CD4-positive, alpha-beta T cell treated with Interleukin-17A for 4 hours (primary cell): Measurements from ENCODE around the gene TNFRSF12A.

ENCODE experiments used
- DNase-seq: peaks from one replicate; pipeline ENCODE4 v3.0.0-alpha.2; 2020; ENCODE audit warnings: mixed read lengths

The TNFRSF12A gene

DNA sequence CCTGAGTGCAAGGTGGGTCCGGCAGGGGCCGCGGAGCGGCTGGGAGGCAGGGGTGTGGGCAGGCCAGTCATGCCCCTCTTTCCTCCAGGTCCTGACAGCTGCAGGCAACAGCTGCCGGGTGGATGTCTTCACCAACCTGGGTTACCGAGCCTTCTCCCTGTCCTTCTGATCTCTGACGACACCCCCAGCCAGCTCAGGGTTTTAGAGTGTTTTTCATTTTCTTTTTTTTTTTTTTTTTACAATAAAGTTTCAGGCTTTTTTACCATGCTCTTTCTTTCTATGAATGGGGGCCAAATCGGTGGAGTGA, 7.3 kb downstream of the TNFRSF12A start:
- DNase-seq: no peak

DNA sequence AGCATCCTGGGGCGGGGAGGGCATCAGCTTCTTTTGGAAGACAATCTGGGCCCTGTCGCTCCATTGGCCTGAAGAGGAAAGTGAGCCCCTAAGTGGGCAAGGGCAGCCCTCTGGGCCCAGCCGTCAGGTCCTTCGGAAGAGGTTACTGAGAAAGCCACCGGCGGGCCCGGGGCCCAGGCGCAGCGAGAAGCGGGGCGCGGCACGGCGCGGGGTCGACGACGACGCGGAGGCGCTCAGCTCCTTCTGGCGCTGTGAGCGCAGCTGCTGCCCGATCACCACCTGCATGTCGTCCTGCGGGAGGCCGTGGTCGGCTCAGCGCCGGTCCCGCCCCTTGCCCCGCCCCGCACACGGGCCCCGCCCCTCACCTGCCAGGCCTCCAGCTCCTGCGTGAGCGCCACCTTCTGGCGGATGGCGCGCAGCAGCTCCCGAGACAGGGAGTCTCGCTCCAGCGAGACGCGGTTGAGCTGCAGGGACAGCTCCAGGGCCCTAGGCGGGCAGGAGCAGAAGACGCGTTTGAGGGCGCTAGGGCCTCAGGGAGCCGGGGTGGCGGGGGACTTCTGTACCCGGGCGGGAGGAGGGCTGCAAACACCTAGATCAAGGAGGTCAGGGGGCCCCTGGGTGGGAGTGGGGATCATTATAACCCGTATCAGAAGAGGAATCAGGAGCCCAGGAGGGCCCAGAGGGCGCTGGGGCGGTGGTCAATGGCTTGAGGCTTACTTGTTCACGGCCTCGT, 8.0 kb downstream of the TNFRSF12A start:
- DNase-seq: peak; percentile 96

DNA sequence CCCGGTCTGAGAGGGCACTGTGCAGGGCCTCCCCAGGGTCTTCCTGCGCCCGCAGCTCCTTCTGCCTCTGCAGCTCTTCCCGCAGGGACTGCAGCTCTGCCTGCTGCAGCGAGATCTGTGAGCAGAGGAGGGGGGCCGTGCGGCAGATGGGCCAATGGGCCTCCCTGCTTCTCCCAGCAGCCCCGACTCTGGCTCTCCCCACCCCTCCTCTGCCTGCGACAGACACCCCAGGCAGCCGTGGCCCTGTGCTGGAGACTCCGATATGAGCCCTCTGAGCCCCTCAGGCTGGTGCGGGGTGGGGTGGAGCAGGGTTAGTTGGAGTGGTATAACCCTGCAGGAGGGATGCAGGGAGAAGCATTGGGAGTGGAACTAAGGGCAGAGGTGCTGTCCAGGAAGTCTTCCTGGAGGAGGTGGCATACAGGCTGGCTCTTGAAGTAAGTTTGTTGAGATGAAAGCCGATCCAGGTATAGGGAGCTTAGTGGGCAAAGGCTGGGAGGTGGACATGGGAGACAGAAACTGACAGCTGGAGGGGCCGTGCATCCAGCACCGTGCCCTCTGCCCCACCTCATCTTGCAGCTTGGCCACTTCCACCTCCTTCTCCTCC, 8.7 kb downstream of the TNFRSF12A start:
- no peak for DNase-seq

DNA sequence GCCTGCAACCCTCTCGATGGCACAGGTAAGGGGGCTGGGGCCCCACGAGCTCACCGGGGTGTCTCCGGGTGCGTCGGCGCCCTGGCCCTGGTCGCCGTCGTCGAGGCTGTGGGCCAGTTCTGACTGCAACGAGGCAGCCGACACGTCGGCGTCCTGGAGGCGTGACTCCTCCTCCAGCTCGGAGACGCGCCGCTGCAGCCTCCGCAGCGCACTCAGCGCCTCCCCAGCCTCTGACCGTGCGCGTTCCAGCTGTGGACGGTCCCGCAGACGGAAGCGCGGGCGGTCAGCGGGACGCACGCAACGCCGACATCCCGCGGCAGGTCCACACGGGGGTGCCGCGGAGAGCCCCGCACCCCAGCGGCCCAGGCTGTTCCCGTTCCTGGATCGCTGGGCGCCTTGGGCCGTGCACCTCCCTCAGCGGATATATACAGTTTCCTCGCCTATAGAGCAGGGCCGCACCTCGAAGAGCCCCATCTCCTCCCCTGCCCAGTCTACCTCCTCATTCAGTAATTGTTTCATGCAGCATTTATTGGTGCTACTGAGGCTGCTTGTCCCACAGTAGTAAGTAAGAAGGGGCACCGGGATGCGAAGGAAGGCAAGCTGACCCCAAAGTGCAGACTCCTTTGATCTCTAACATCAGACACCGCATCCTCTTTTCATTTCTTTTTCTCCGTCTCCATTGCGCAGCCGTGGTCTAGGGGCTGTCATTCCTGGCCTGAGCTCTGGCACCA, 9.5 kb downstream of the TNFRSF12A start:
- DNase-seq: peak; percentile 56

DNA sequence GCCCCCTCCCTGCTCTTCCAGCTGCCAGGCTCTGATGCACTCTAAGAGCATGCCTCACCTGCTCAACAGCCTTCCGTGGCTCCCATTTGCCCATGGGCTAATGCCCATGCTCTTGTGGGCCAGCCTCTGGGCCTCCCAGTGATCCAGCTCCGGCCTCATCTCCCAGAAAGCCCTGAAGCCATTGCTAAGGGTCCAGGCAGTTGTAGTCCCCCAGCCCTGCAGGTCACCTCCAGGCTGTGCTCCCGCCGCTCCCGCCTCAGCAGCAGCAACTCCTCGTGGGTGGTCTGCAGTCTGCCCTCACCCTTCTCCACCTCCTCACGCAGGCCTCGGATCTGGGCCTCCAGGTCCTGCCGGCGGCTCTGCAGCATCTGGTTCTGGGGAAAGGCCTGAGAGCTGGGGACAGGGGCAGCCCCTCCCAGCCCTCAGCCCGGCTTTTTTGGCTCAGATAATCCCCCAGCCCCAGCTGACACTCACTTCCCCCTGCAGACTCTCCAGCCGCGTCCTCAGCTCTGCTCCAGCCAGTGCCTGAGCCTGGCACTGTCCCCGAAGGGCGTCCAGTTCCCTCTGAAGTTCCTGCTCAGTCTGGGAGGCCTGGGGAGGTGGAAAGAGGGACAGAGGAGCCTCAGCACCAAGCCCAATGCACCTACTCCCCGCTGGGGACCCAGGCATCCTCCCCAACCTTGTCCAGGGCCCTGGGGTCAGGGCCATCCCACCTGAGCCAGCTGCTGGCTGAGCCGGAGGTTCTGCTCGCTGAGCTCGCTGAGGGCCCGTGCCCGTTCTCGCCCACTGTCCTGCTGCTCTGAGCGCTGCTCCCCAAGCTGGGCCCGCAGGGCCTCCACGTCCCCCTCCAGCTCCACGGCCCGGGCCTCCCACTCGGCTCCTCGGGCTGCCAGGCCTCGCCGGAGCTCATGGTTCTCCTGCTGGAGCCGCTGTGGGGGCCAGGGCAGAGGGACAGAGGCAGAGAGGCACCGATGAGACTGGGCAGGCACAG, 10.3 kb downstream of the TNFRSF12A start:
- no peak for DNase-seq

DNA sequence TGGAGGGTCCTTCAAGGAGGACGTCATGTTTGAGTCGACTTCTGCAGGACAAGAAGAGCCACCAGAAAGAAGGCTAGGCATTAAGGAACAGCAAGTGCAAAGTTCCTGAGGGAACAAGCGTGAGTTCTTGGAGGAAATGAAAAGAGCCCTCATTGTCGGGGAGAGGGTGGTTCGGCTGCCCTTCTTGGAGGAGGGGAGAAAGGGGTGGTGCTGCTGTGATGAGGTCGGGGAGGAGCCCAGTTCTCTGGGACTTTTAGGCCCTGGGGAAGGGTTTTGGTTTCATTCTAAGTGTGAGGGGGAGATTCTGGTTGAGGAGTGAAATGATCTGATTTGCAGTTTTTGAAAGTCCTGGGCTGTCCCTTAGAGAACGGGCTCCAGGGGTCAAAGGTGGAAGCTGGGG, 12.5 kb downstream of the TNFRSF12A start:
- no peak for DNase-seq

DNA sequence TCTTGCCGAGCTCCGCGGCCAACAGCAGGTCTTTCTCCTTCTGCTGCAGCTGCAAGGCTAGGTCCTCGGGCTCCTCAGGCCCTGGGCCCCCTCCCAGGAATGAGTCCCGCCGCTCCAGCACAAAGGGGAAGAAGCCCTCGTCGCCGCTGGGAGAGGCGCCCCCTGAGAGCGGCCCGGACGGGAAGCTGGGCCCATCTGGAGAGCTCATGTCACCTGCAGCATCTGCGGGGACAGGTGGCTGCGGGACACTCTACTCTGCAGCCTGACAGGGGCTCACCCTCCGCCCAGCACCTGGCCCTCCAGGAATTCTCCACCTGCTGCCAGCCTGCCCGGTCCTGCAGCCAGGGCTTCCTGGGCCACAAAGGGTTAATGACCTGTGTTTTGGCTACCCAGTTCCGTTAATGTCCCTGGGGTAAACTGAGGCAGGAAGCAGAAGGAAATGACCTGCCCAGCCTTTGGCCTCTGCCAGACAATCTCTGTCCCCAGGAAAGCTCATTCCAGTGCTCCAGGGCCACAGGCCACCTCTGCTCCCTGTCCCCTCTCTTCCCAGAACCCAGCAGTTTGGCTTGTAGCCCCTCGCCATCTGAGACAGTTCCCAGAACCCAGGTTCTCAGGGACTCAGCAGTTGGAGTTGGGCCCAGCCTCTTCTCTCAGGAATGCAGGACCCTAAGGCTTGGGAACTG, 15.3 kb downstream of the TNFRSF12A start:
- DNase-seq: no peak

DNA sequence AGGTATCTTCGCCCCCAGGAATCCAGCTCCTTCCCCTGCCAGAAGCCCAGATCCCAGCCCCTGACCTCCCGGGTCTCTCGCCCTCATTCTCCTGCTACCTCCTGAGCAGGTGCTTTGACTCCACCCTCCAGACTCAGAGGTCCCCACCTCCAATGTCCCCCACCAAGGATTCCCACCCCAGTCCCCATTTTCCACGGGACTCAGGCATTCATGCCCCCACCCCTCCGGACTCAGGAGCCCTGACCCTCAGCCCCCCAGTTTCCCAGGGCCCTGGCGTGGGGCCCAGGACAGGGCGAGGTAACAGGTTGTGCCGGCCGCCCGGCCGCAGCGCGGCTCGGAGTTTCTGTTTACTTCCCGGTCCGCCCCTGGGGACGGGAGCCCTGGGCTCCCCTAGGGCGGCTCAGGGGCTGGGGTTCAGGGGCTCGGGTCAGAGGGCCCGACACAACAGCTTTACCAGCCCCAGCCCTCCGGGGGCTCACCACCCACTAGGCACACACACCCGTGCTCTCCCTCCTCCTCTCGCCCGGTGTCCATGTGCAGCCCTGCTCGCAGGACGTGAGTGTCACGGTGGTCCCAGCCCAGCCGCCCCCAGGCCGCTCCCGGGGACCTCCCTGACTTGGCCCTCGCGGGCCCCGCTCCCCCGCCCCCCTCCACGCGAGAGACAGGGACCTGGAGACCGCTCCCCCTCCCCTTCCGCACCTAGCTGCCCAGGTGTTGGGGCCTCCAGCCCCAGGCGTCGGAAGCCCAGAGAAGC, 16.0 kb downstream of the TNFRSF12A start:
- no peak for DNase-seq

DNA sequence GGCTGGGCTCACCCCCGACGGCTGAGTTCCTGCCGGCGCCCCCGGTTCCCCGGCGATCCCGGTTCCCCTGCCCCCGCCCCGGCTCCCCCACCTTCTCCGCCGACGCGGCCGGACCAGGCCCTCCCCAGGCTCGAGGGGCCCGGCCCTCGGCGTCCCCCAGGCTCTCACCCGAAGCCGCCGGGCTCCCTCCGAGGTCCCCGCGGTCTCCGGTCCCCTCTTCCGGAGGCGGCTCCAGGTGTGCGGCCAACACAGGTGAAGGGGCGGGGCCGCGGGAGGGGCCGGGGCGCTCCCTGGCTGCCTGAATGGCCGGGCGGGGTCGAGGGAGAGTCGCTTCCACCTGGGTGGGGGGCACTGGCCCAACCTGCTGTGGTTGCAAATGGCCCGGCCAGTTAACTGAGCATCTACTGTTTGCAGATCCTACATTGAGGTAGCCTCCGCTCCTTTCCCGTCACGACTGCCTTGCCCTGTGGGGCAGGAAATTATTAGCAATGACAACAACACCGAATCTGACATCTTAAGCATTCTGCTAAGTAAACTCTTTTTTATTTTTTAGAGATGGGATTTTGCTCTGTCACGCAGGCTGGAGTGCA, 16.7 kb downstream of the TNFRSF12A start, which contains the start of gene BICDL2:
Gene BICDL2, minus strand, starts transcription at position 219 of the 590 bp plus-strand sequence. CDS start 1,448 bp downstream, outside the sequence.
- DNase-seq: no peak

DNA sequence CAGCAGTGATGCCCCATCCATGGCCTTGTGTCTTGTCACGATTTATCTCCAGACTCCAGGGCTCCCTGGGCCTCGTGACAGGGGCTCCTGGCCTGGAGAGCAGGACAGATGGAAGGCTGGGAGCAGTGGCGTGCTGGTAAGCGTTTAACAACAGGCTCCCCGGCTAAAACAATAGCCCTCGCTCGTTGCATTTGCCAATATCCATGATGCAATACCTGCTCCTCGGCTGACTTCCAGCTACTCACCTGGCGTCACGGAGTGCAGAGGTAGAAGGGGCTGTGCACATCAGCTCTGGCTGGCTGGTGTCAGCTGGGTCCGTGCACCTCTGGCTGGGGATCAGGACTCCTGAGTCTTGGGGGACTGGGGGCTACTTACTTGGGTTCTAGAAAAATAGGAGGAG, 18.1 kb downstream of the TNFRSF12A start:
- DNase-seq: no peak

DNA sequence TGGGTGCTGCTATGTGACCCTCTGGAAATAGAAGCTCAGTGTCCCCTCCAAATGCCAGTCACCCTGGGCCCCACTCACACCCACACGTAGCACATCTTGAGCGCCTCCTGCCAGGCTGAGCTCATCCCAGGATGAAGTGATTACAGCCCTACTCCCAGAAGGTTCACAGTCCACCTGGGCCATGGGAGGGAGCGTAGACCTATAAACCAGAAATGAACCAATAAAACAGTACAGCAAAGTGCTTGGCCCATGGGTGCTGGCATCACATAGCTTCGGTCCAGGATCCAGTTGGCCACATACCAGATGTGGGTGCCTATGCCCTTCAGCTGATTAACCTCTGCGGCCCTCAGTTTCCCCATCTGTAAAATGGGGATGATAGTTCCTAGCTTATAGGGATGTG, 18.7 kb downstream of the TNFRSF12A start:
- DNase-seq: no peak

DNA sequence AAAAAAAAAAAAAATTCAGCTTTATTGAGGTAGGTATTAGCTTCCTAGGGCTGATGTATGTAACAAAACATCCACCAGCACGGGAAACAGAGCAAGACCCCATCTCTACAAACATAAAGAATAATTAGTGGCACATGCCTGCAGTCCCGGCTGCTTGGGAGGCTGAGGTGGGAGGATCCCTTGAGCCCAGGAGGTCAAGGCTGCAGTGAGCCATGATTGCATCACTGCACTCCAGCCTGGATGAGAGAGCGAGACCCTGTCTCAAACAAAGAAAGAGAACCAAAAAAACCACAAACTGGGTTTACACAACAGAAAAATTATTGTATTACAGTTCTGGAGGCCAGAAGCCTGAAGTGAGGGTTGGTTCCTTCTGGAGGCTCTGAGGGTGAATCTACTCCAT, 22.2 kb downstream of the TNFRSF12A start:
- no peak for DNase-seq

DNA sequence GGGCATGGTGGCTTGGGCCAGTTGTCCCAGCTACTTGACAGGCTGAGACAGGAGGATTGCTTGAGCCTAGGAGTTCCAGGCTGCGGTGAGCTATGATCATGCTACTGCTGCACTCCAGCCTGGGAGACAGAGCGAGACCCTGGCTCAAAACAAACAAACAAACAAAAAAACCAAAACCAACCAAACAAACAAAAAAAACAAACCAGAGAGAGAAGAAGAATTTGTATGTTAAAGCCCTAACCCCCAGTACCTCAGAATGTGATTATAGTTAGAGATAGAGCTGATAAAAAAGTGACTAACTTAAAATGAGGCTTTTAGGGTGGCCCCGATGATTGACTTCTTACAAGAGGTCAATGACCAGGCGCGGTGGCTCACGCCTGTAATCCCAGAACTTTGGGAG, 24.5 kb downstream of the TNFRSF12A start:
- no peak for DNase-seq

DNA sequence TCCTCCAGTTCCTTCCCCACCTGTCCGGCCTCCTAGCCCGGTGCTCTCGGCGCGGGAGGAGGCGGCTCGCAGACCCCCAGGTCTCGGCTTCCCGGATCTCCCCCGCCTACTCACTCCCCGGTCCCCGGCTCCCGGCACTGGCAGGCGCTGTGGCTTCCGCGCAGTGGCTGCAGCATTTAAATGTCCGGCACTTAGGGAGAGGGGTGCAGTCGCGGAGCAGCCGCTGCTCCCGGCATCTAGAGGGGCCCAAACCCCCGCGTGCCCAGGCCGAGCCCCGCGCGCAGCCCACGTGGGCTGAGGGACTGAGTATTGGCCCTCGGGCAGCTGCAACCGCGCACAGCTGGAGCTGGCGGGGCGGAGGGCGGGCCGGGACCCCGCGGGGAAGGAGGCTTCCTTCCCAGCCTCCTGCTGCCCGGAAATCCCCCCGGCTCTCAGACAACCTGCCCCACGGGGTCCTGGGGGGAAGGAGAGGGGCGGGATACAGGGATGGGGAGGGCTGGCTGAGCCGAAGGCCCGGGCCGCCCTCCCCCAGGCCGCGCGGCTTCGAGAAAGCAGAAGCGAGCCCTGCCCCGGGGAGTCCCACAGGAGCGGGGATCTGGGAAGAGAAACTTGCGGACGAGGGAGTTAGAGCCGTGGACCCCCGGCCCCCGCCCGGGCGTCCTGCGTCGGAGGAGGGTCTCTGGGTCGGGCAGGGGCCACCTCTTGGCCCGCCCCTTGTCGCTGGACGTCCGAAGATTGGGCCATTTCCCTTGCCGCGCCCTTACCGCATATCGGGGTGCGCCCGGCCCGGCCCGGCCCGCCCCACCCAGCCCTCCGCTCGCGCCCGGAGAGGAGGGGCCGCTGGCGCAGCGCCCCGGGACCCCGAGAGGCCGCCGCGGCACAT, 25.8 kb downstream of the TNFRSF12A start, which contains the start of gene MMP25:
Gene MMP25, plus strand, starts transcription at position 804 of the 883 bp plus-strand sequence. CDS start 357 bp downstream, outside the sequence.
- no peak for DNase-seq

DNA sequence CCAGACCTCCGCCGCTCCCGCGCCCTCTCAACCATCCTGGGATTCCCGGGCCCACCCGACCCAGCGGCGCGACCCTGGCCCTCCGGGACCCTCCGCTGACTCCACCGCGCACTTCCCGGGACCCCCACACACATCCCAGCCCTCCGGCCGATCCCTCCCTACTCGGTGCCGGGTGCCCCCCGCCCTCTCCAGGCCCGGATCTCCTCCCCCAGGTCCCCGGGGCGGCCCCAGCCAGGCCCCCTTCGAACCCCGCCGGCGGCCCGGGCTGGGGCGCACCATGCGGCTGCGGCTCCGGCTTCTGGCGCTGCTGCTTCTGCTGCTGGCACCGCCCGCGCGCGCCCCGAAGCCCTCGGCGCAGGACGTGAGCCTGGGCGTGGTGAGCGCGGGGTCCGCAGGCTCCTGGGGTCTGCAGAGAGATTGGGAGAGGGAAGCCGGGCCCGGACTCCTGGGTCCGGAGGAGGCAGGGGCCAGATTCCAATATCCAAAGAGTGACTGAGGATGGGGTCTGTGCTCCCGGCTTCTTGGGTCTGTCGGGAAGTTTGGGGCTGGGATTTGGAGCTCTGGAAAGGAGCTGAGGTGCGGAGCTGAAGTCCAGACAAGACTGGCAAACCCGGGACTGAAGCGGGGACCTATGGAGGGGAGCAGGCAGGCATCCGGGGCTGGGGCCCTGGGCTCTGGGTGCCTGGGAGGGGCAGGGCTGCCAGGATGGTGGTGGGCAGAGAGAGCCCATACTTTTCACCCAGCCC, 26.6 kb downstream of the TNFRSF12A start:
- peak; percentile 30 for DNase-seq

DNA sequence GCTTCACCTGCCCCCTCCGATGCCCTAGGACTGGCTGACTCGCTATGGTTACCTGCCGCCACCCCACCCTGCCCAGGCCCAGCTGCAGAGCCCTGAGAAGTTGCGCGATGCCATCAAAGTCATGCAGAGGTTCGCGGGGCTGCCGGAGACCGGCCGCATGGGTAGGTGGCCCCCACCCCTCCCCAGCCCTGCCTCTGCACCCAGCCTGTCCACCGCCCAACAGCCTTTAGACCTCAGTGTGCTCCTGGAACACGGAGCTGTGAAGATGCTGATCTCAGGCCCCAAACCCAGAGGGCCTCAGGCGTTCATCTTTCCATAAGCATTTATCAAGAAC, 27.2 kb downstream of the TNFRSF12A start:
- DNase-seq: no peak

DNA sequence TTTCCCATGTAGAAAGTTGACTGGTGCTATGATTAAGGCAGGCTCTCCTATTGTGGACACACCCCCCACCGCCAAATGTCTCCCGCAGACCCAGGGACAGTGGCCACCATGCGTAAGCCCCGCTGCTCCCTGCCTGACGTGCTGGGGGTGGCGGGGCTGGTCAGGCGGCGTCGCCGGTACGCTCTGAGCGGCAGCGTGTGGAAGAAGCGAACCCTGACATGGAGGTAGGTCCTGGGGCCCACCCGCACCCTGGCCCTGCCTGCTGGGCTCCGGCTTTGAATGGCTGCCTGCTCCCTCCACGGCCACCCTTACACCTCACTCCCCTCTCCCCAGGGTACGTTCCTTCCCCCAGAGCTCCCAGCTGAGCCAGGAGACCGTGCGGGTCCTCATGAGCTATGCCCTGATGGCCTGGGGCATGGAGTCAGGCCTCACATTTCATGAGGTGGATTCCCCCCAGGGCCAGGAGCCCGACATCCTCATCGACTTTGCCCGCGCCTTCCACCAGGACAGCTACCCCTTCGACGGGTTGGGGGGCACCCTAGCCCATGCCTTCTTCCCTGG, 29.8 kb downstream of the TNFRSF12A start:
- no peak for DNase-seq

DNA sequence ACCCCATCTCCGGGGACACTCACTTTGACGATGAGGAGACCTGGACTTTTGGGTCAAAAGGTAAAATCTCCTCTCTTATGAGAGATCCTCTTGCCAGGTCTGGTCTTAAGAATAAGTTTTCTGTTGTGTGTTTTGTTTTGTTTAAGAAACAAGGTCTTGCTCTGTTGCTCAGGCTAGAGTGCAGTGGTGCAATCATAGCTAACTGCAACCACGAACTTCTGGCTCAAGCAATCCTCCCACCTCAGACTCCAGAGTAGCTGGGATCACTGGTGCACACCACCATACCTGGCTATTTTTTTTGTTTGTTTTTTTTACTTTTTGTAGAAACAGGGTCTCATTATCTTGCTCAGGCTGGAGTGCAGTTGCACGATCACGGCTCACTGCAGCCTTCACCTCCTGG, 30.3 kb downstream of the TNFRSF12A start:
- no peak for DNase-seq

DNA sequence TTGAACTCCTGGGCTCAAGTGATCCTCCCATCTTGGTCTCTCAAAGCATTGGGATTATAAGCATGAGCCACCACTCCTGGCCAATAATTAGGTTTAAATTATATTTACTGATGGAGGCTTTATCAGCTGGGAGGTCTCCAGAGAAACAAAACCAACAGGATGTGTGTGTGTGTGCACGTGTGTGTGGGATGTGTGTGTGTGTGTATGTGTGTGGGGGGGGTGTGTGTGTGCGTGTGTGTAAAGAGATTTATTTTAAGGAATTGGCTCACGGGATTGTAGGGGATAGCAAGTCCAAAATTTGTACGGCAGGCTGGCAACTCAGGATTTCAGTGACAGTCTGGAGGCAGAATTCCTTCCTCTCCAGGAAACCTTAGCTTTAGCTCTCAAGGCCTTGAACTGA, 30.8 kb downstream of the TNFRSF12A start:
- DNase-seq: no peak
